ENCODE data around the gene SHQ1.

Gene SHQ1

GRCh38 chr3:72830452-72831223 is 17.6 kb downstream of the SHQ1 start:
- DNase-seq (ENCODE audit: low read depth): peak; percentile 44
- TF ChIP-seq, protein P1, sequence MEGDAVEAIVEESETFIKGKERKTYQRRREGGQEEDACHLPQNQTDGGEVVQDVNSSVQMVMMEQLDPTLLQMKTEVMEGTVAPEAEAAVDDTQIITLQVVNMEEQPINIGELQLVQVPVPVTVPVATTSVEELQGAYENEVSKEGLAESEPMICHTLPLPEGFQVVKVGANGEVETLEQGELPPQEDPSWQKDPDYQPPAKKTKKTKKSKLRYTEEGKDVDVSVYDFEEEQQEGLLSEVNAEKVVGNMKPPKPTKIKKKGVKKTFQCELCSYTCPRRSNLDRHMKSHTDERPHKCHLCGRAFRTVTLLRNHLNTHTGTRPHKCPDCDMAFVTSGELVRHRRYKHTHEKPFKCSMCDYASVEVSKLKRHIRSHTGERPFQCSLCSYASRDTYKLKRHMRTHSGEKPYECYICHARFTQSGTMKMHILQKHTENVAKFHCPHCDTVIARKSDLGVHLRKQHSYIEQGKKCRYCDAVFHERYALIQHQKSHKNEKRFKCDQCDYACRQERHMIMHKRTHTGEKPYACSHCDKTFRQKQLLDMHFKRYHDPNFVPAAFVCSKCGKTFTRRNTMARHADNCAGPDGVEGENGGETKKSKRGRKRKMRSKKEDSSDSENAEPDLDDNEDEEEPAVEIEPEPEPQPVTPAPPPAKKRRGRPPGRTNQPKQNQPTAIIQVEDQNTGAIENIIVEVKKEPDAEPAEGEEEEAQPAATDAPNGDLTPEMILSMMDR (IDR thresholded peaks at IDR 0.05; ENCODE audit: low read length, missing control alignments): no peak
- H3K4me3 ChIP-seq (replicated peaks; ENCODE audit: low read depth, low read length): no peak overlapping the region

DNA sequence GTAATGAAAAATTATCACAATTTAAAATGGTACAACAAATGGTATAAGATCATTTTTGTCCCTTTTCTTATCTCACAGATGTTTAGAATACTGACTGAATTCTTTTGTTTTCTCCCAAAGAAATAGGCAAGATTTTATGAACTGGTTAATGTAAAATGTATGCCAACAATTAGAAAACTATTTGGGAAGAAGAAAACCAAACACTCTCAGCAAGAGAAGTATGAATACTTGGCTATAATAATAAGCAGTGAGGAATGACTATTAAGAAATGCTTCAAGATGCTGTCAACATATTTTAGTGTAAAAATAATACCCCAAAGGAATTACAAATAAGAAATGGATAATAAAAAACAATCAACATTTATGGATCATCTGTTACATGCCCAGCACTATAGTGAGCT is 18.5 kb downstream of the SHQ1 start:
- TF ChIP-seq, protein P1 (IDR thresholded peaks at IDR 0.05; ENCODE audit: low read length, missing control alignments): no peak
- DNase-seq (ENCODE audit: low read depth): no peak
- no peak overlapping the region for H3K4me3 ChIP-seq (replicated peaks; ENCODE audit: low read depth, low read length)

GRCh38 chr3:72821161-72821781 is 27.0 kb downstream of the SHQ1 start:
- DNase-seq (ENCODE audit: low read depth): peak; percentile 43
- TF ChIP-seq, protein P1 (IDR thresholded peaks at IDR 0.05; ENCODE audit: low read length, missing control alignments): no peak
- no peak overlapping the region for H3K4me3 ChIP-seq (replicated peaks; ENCODE audit: low read depth, low read length)

GRCh38 chr3:72820415-72820814 is 27.8 kb downstream of the SHQ1 start:
- peak; percentile 89 for DNase-seq (ENCODE audit: low read depth)
- TF ChIP-seq, protein P1 (IDR thresholded peaks at IDR 0.05; ENCODE audit: low read length, missing control alignments): no peak
- no peak overlapping the region for H3K4me3 ChIP-seq (replicated peaks; ENCODE audit: low read depth, low read length)

DNA sequence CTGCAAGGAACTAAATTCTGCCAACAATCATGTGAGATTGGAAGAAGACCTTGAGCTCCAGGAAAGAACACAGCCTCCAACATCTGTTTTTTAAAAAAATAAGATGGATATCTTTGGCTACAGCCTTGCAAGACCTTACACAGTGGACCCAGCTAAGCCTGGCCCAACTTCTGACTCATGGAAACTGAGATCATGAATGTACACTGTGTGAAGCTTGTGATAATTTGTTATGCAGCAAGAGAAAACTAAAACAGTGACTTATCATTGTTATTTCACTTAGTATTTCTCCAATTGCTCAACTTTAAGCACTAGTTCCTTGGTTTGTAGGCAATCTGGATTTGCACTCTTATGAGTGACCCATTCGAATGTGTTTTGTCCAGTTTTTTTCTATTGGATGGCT is 29.3 kb downstream of the SHQ1 start:
- no peak overlapping the region for H3K4me3 ChIP-seq (replicated peaks; ENCODE audit: low read depth, low read length)
- DNase-seq (ENCODE audit: low read depth): peak; percentile 83
- TF ChIP-seq, protein P1 (IDR thresholded peaks at IDR 0.05; ENCODE audit: low read length, missing control alignments): no peak

GRCh38 chr3:72818092-72818773 is 30.0 kb downstream of the SHQ1 start:
- H3K4me3 ChIP-seq (replicated peaks; ENCODE audit: low read depth, low read length): no peak overlapping the region
- peak; percentile 63 for DNase-seq (ENCODE audit: low read depth)
- TF ChIP-seq, protein P1 (IDR thresholded peaks at IDR 0.05; ENCODE audit: low read length, missing control alignments): peak; percentile 77

All from fibroblast of pulmonary artery (primary cell).